DMS79 treated with DMSO at 0.1 percent for 48 hours (cell line): ENCODE data around the gene ILDR2.

Experiments
- DNase-seq: peaks from one replicate; lab custom pipeline; 2025; lab: John Stamatoyannopoulos, UW

The ILDR2 gene

DNA sequence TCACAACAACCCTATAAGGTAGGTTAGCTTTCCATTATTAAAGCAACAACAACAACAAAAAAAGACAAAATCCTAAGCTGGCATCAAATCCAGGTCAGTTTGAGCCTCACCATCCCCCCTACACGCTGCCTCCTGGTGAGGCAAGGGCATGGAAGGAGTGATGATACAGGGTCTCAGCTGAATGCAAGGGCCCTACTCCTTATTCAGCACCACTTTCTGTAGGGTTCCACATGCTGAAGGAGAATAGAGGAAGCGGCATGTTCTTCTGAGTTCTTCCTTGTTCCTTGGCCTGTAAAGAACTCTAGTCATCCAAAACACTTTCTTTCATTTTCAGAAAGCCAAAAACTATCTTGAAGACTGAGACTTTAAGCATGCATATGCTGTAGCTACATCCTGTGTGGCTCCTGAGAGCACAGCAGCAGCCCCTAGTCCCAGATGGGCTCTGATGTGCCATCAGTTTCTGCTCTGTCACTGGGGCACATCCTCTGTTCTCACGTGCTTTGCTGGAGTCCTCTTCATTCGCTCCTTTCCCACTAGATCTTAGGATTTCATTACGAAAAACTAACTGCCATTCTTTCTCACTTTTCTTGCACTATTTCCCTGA, 6.2 kb downstream of the ILDR2 start:
- no peak for DNase-seq

GRCh38 chr1:166960858-166961474, 14.4 kb downstream of the ILDR2 start:
- DNase-seq = no peak

- no peak for DNase-seq
Measured at GRCh38 chr1:166956872-166957271, 18.5 kb downstream of the ILDR2 start.

GRCh38 chr1:166956057-166956850, 19.1 kb downstream of the ILDR2 start:
- DNase-seq = no peak

DNA sequence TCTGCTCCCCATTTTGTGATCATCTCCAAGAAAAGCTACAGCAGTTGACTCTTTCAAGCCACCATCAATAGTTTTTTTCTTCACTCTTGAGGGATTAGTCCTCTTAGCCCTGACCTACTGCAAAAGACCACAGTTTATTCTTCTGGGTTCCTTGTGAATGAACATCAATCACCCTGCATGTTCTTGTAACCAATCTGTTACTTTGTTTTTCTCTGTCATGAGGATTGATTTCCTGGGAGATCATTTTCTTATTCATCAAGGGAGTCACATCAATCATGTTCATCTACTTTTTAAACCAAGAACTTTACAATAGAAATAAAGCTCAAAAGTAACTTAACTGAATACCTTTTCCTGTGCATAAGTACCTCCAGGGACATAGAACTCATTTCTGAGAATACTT, 21.8 kb downstream of the ILDR2 start:
- no peak for DNase-seq

DNA sequence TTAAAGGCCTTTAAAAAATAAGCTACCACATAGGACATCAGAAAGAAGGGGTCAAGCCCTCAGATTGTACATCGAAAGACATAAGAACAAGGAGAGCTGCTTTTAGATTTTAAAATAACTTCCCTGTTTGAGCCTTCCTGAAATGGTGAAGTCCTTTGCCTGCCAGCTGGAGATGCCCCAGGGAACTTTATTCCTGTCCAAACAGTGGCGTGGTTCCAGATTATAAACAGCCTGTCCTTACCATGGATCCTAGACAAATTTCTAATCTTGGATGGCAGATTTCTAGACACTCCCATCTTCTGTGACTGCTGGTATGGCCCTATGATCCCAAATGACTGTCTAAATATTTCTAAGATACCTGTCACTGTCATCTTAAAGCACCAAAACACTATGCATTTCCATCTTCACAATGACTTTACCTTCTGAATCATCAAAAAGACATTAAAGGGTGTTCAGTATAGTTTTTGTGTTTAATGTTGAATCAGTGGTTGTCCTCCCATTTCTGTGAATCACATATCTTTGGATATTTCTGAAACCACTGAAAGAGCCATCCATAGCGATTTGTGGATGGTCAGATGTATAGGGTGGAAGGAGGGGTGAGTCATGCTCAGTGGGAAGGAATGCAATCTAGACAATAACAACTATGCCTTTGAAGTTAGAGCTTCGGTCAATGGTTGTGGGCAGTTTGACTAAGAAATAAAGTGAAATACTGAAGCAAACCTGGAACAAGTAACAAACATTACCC, 23.2 kb downstream of the ILDR2 start:
- DNase-seq = no peak

DNA sequence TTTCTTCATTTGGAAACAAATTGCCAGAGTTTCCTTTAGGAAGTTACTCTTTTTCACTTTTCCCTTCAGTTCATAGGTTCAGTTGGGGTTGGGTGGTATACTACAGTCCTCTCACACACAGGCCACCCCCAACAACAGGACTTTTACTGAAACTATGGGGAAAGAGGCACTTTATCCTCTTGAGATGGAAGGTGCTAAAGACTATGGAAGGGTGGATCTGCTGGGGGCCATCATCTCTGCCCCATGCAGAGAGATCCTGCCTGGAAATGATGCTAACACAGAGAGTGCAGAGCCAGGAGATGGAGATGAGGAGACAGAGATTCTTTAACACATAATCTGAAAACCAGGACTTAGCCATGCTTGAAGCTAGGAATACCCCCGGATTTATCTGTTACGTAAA, 24.3 kb downstream of the ILDR2 start:
- no peak for DNase-seq

DNA sequence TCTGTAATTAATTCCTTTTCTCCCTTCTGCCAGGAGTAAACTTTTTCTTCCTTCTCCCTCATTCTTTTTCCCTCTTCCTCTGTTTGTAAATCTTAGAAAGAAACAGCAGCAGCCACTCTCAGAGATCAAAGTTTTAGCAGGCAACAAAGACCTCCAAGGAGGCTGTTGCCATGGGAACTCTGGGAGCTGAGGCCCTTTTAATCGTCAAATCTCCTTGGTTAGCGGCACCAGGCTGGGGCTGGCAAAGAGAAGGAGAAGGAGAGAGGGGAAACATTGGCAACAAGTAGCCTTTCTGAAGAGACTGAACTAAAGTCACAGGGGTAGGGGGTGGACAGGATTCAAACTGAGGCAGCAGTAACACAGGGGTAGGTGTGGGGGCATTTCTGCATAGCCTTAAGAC, 25.2 kb downstream of the ILDR2 start:
- DNase-seq = no peak

- no peak for DNase-seq
Measured at GRCh38 chr1:166948856-166949350, 26.4 kb downstream of the ILDR2 start.

DNA sequence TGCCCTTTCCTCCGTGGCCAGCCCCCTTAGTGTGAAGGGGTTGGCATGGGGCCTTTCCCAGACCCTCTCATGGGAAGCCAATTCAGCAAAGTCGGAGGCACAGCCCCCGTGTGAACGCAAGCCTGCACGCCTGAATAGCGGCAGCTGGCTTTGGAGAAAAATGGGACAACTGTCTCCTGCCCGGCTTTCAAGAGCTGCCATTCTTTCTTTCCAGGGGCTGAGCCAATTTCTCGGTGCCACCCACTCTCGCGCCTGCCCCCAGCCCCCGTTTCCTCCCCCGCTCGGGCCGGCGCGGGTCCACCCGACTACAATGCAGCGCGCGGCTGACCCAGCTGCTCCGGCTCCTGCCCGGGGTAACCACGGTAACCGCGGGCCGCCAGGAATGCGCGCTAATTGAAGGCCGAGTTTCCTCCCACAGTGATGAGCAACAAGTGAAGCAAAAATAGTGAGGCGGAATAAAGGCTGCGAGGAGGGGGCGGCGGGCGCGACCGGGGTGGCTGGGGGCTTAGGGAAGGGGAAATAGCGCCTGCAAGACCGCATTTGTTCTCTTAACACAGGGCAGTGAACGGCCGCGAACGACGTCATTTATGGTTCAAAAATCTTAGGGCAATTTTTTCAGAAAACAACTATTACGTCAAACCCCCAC, 27.8 kb downstream of the ILDR2 start:
- DNase-seq = peak; percentile 19

GRCh38 chr1:166944186-166944967, 31.0 kb downstream of the ILDR2 start:
- no peak for DNase-seq

GRCh38 chr1:166939741-166940375, 35.5 kb downstream of the ILDR2 start:
- DNase-seq = no peak

GRCh38 chr1:166937962-166938361, 37.4 kb downstream of the ILDR2 start:
- no peak for DNase-seq

GRCh38 chr1:166937329-166937728, 38.0 kb downstream of the ILDR2 start:
- DNase-seq = no peak

- no peak for DNase-seq
Measured at GRCh38 chr1:166933633-166934032, 41.7 kb downstream of the ILDR2 start.

- DNase-seq = no peak
Measured at GRCh38 chr1:166933140-166933539, 42.2 kb downstream of the ILDR2 start.

DNA sequence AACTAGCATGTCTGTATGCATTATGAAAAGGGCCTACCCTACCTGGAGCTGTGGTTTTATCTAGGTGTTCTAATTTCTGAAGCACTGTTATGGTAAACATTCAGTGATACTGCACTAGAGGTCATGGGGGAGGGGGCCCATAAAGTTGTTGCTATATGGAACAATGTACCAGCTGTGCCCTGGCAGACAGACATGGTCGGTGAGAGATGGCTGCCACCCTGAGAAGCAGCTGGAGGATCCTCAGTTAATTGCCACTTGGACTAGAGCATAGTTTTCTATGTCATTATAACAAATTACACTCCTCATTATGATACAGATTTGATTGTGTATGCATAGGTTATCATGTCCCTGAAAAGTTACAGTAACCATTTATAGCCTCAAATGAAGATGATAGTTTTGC, 45.4 kb downstream of the ILDR2 start:
- no peak for DNase-seq

DNA sequence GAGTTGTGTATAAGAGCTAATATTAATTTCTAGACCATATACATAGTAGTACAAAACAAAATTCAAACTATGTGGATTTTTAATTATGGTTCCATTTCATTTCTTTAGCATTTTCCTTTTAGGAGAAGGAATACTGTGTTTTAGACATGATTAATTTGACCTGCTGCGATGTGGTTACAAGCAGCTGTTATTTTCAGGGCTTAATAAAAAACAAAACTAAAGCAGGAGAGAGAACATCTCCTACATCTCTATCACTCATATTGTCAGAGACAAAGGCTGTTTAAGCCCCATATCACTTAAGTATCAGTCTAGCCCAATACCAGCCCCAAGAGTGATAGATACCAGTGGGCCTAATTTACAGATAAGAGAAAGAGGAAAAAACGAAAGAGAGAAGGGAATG, 47.6 kb downstream of the ILDR2 start:
- DNase-seq = no peak

DNA sequence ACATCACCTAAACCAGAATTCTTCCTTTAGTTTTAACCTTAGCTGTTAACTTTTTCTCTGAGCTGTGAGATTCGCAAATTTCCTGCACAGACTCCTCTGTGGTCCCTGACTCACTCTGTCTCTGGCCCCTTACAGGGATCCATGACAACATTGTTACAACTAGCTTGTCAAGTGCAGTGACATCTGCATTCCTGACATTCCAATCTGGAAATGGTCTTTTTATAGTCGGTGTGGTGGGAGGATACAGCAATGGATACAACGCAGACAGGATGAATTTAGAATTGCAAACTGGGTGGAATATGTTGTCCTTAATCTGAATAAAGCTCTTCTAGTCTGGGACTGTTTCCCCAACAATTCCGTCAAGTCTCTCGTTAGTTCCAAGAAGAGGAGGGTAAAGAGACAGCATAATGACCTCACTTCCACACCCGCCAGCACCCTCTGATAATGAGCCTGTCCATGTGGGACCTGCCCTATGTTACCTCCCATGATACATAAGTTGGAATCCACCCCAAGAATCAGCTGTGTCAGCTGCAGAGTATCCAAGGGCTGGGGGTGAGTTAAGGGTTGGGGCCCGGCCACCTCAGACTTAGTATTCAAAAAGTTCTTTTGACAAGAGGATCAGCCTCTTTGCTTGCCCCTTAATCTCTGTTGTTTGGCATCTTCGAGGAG, 49.4 kb downstream of the ILDR2 start:
- DNase-seq = no peak
